GM12878 (cell line): ENCODE results near the gene AEBP2. TPM values are rescaled to one million over a fixed set of nuclear protein-coding genes. Genes with fewer than 3 reads are reported as not detected.

Experiments
- ATAC-seq: fragments of 200-7000 bp; cut with Tn5 transposase; 3 replicates; pipeline ENCODE4 v1.9.1; 2020; ENCODE audit warnings: mild to moderate bottlenecking, moderate library complexity
- BruUV-seq: library from RNA; stranded (reverse); fragments of 400-500 nt; replicated peaks from 2 replicates; lab custom pipeline; 2021; lab: Mats Ljungman, UMichigan
- CTCF ChIA-PET: fragments of 300-600 bp; sonication (Branson Sonifier 250); formaldehyde crosslinking; extraction: SDS; loops from one replicate; lab custom pipeline; 2021; ENCODE audit warnings: inconsistent platforms; lab: Yijun Ruan, JAX
- POLR2A ChIA-PET: fragments of 350-600 bp; formaldehyde crosslinking; extraction: SDS; loops from one replicate; lab custom pipeline; 2021; ENCODE audit warnings: inconsistent platforms; lab: Charles Lee
- RAD21 ChIA-PET: fragments of 300-600 bp; sonication (Branson Sonifier 250); formaldehyde crosslinking; loops from one replicate; lab custom pipeline; 2023; ENCODE audit warnings: antibody characterized with exemption; ENCODE audit not compliant: unreplicated experiment; lab: Charles Lee
- SMC1A ChIA-PET: fragments of 300-600 bp; sonication (Branson Sonifier 250); formaldehyde crosslinking; loops from one replicate; lab custom pipeline; 2023; ENCODE audit not compliant: unreplicated experiment, uncharacterized antibody; lab: Charles Lee
- DNase-seq: peaks from one replicate; pipeline ENCODE4 v3.0.0-alpha.2; 2011; ENCODE audit warnings: low read depth, low spot score
- FAIRE-seq: peaks from 3 replicates; lab custom pipeline; 2011; peaks lifted over from hg19 to GRCh38; lab: Jason Lieb, UNC
- H2AFZ ChIP-seq: 2 replicates; pipeline ENCODE4 v1.6.0; 2011; ENCODE audit warnings: low read depth, low read length, control low read depth; ENCODE audit not compliant: control insufficient read depth
- H3K27ac ChIP-seq: 2 replicates; pipeline ENCODE4 v1.5.1; 2011; ENCODE audit warnings: control low read depth; ENCODE audit not compliant: control insufficient read depth, insufficient read depth
- H3K27me3 ChIP-seq, 2 experiments: replicated peaks in 1 of 2; 2 replicates each; pipeline versions ENCODE4 v1.6.0 to v1.6.1; 2011; ENCODE audit warnings: low read length in 1 of 2; ENCODE audit not compliant: control insufficient read depth in 2 of 2, insufficient read depth in 2 of 2
- H3K36me3 ChIP-seq, 2 experiments: 2 replicates each; pipeline ENCODE4 v1.5.1; 2011; ENCODE audit warnings: low read length in 1 of 2; ENCODE audit not compliant: control insufficient read depth in 2 of 2, insufficient read depth in 2 of 2
- H3K4me1 ChIP-seq: 2 replicates; pipeline ENCODE4 v1.6.1; 2011; ENCODE audit warnings: mild to moderate bottlenecking, low read length, moderate library complexity, mixed read lengths; ENCODE audit not compliant: control insufficient read depth, insufficient read depth
- H3K4me2 ChIP-seq: 2 replicates; pipeline ENCODE4 v1.6.0; 2011; ENCODE audit warnings: control low read depth; ENCODE audit not compliant: control insufficient read depth, insufficient read depth
- H3K4me3 ChIP-seq: fragments of 200-600 bp; sonication (generic); 2 replicates; pipeline ENCODE4 v1.5.1; 2016
- H3K79me2 ChIP-seq: 2 replicates; pipeline ENCODE4 v1.6.0; 2011; ENCODE audit warnings: low read length; ENCODE audit not compliant: control insufficient read depth, insufficient read depth
- H3K9ac ChIP-seq: 2 replicates; pipeline ENCODE4 v1.8.0; 2011; ENCODE audit warnings: low read length, control low read depth, mixed read lengths; ENCODE audit not compliant: control insufficient read depth, insufficient read depth
- H3K9me3 ChIP-seq: replicated peaks from 3 replicates; pipeline ENCODE4 v1.5.1; 2011; ENCODE audit warnings: mild to moderate bottlenecking, low read length; ENCODE audit not compliant: control insufficient read depth, insufficient read depth
- H4K20me1 ChIP-seq: 2 replicates; pipeline ENCODE4 v1.6.0; 2011; ENCODE audit not compliant: control insufficient read depth, insufficient read depth
- ASH2L ChIP-seq: fragments of 300-600, 200-600 bp; sonication (generic); IDR thresholded peaks from 2 replicates; pipeline ENCODE4 v1.6.1; 2017; ENCODE audit warnings: low read depth, mild to moderate bottlenecking, borderline replicate concordance
- CBX3 ChIP-seq: fragments of 200-600 bp; sonication (generic); IDR thresholded peaks from 2 replicates; pipeline ENCODE4 v1.6.1; 2016; ENCODE audit warnings: low read depth, borderline replicate concordance
- CBX5 ChIP-seq: sonication (generic); IDR thresholded peaks from 2 replicates; pipeline ENCODE4 v1.6.1; 2016; ENCODE audit warnings: low read depth, moderate library complexity, mild to moderate bottlenecking, inconsistent platforms
- E2F8 ChIP-seq: fragments of 450-650 bp; IDR thresholded peaks from 2 replicates; pipeline ENCODE4 v1.6.1; 2018; ENCODE audit warnings: mild to moderate bottlenecking, low read depth, moderate library complexity; ENCODE audit not compliant: partially characterized antibody
- IRF3 ChIP-seq: fragments of 450-650 bp; IDR thresholded peaks from 2 replicates; pipeline ENCODE4 v1.6.1; 2014; ENCODE audit warnings: mild to moderate bottlenecking
- LARP7 ChIP-seq: fragments of 450-650 bp; IDR thresholded peaks from 2 replicates; pipeline ENCODE4 v1.6.1; 2017; ENCODE audit warnings: mild to moderate bottlenecking
- MXI1 ChIP-seq: fragments of 150-350 bp; IDR thresholded peaks from 2 replicates; pipeline ENCODE4 v1.6.1; 2011; ENCODE audit warnings: low read depth, mild to moderate bottlenecking, inconsistent platforms, low read length, improper control_type of control experiment
- PAX5 ChIP-seq: IDR thresholded peaks from 2 replicates; pipeline ENCODE4 v1.6.1; 2011; ENCODE audit warnings: low read depth, low read length, borderline replicate concordance
- RAD21 ChIP-seq: IDR thresholded peaks from 2 replicates; pipeline ENCODE4 v1.6.1; 2011; ENCODE audit warnings: mild to moderate bottlenecking, low read depth, low read length, moderate library complexity; ENCODE audit not compliant: insufficient read depth
- RELB ChIP-seq: fragments of 450-650 bp; IDR thresholded peaks from 2 replicates; pipeline ENCODE4 v1.6.1; 2017; ENCODE audit warnings: low read depth, mild to moderate bottlenecking, moderate library complexity
- SMAD1 ChIP-seq: fragments of 450-650 bp; IDR thresholded peaks from 2 replicates; pipeline ENCODE4 v1.6.1; 2018; ENCODE audit warnings: mild to moderate bottlenecking, low read depth; ENCODE audit not compliant: partially characterized antibody
- TBL1XR1 ChIP-seq: IDR thresholded peaks from 2 replicates; pipeline ENCODE4 v1.6.1; 2012; ENCODE audit warnings: low read depth, low read length, improper control_type of control experiment
- ZNF217 ChIP-seq: fragments of 450-650 bp; IDR thresholded peaks from 2 replicates; pipeline ENCODE4 v1.6.1; 2017; ENCODE audit warnings: antibody characterized with exemption, mild to moderate bottlenecking
- ZNF592 ChIP-seq: fragments of 450-650 bp; IDR thresholded peaks from 2 replicates; pipeline ENCODE4 v1.6.1; 2017; ENCODE audit warnings: mild to moderate bottlenecking, moderate library complexity
- WGBS: methylation state at CpG from one replicate; pipeline ENCODE4 v1.1.6; 2016; ENCODE audit warnings: low lambda C conversion rate; ENCODE audit not compliant: insufficient replicate concordance, insufficient coverage; ENCODE audit errors: missing lambda C conversion rate; 5-methylcytosine and 5-hydroxymethylcytosine counted together
- in situ Hi-C: fragments of 300-500 bp; cut with MboI; formaldehyde crosslinking; loops from 9 replicates; pipeline ENCODE4 v1.14.3; 2018; ENCODE audit warnings: mixed read lengths
- intact Hi-C: fragments of 100-400 bp; cut with micrococcal nuclease; formaldehyde crosslinking; loops from one replicate; pipeline ENCODE4 v1.14.2; 2022; ENCODE audit not compliant: unreplicated experiment
- polyA plus RNA-seq, 11 experiments: library from polyadenylated mRNA; depleted of rRNA in 4 of 11; unstranded in 6 of 11; stranded (reverse) in 5 of 11; fragments of >200 nt; fragmentation: Nextera tagmentation in 4 of 11; fragmentation: Illumina TruSeq in 1 of 11; extraction: Ambion mirVana in 4 of 11; extraction: Trizol in 1 of 11; gene quantifications; 1 replicate in 1 of 11; 2 replicates in 10 of 11; pipeline versions ENCODE4 v1.2.1 to v1.2.3, GENCODE V29; 2011 to 2016; ENCODE audit warnings: inconsistent platforms in 2 of 11, missing spikeins in 2 of 11, low read depth in 1 of 11
- total RNA-seq, 4 experiments: library from RNA; depleted of rRNA in 3 of 4; stranded (reverse); fragments of >200 nt in 3 of 4; fragmentation: Illumina TruSeq in 1 of 4; extraction: Trizol in 1 of 4; gene quantifications; 2 replicates each; pipeline versions ENCODE4 v1.2.1 to v1.2.3, GENCODE V29; 2013 to 2021

Gene AEBP2
- total and polyA plus RNA-seq, 10 of the 15 experiments (the other 5 are each of a cell fraction or from before 2014, with no cell fraction given) = 17.6 to 126 (median 44.8) TPM

- Histone ChIP-seq H3K4me1 (no peaks in the 10 kb centered on the region), H3K27me3 (no peaks in the 10 kb centered on the region), H3K9ac (no peak overlapping the region), H3K36me3 (no peaks in the 10 kb centered on the region), H3K79me2 (no peaks in the 10 kb centered on the region), H3K4me3 (no peak overlapping the region), H2AFZ (no peak overlapping the region), H3K9me3 (no peaks in the 10 kb centered on the region; the same call in 2 of the 3 replicates), H3K4me2 (no peak overlapping the region), H4K20me1 (no peaks in the 10 kb centered on the region), H3K27ac (no peak overlapping the region)
- intact Hi-C loops (no loop called here), in situ Hi-C loops (no loop called here)
- RAD21 ChIA-PET = no interaction called here
- CTCF ChIA-PET = no interaction called here
- no peak for FAIRE-seq
- POLR2A ChIA-PET = no interaction called here
- 97% methylated on average over 2 of the region's 2 CpGs for WGBS
- BruUV-seq = no TSS peak
- no peak for ATAC-seq
- DNase-seq = no peak
- SMC1A ChIA-PET = no interaction called here
- no peak for TF ChIP-seq PAX5
- TF ChIP-seq TBL1XR1 = no peak
- no peak for TF ChIP-seq E2F8
- TF ChIP-seq RAD21 = no peak
- no peak for TF ChIP-seq RELB
- no peak for TF ChIP-seq LARP7
- TF ChIP-seq ZNF592 = no peak
- TF ChIP-seq ZNF217 = no peak
- TF ChIP-seq MXI1 = no peak
- TF ChIP-seq ASH2L = no peak
- no peak for TF ChIP-seq SMAD1
- TF ChIP-seq IRF3 = no peak
- no peak for TF ChIP-seq CBX5
- no peak for TF ChIP-seq CBX3
Observed at GRCh38 chr12:19528750-19529149, 89.5 kb downstream of the AEBP2 start.
